ENCODE measurements around the gene SLC35F3. TPM values are rescaled to one million over a fixed set of nuclear protein-coding genes. Genes with fewer than 3 reads are reported as not detected.

The SLC35F3 gene
- total and polyA plus RNA-seq, 2 donors from 2014 or later = 0.41 to 0.66 TPM

DNA sequence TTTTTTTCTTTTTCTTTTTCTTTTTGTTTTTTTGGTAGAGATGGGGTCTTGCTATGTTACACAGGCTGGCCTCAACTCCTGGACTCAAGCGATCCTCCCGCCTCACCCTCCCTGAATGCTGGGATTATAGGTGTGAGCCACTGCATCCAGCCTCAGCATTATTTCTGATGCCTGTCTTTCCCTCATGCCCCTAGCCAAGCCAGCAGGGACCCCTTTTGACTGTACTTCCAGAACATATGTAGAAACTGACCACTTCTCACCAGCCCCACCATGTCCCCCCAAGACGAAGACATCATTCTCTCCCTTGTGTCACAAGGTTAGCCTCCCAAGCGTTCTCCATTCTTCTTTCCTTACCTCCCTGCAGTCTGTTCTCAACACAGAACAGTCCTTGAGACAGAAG, 360.8 kb downstream of the SLC35F3 start:
- TF ChIP-seq, protein P1, sequence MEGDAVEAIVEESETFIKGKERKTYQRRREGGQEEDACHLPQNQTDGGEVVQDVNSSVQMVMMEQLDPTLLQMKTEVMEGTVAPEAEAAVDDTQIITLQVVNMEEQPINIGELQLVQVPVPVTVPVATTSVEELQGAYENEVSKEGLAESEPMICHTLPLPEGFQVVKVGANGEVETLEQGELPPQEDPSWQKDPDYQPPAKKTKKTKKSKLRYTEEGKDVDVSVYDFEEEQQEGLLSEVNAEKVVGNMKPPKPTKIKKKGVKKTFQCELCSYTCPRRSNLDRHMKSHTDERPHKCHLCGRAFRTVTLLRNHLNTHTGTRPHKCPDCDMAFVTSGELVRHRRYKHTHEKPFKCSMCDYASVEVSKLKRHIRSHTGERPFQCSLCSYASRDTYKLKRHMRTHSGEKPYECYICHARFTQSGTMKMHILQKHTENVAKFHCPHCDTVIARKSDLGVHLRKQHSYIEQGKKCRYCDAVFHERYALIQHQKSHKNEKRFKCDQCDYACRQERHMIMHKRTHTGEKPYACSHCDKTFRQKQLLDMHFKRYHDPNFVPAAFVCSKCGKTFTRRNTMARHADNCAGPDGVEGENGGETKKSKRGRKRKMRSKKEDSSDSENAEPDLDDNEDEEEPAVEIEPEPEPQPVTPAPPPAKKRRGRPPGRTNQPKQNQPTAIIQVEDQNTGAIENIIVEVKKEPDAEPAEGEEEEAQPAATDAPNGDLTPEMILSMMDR (IDR thresholded peaks at IDR 0.05; ENCODE audit: borderline replicate concordance, extremely low read depth, insufficient read depth) = no peak
- no peak overlapping the region for H3K9ac ChIP-seq (ENCODE audit: low read length in 3 of 3)
- H3K9me3 ChIP-seq (ENCODE audit: control insufficient read depth in 2 of 3, insufficient read depth in 1 of 3, low read length in 3 of 3) = no peaks in the 10 kb centered on the region
- H3K4me3 ChIP-seq (ENCODE audit: low read length in 3 of 3) = no peak overlapping the region
- intact Hi-C loops (cut with DNase I) = no loop called here
- DNase-seq (no peak), FAIRE-seq (no peak)
- no peaks in the 10 kb centered on the region for H3K4me1 ChIP-seq (ENCODE audit: control insufficient read depth in 2 of 3, insufficient read depth in 2 of 3, low read depth in 1 of 3, low read length in 3 of 3)
- H3K27me3 ChIP-seq (ENCODE audit: control insufficient read depth, insufficient read depth, low read length) = no peaks in the 10 kb centered on the region
- H3K36me3 ChIP-seq (ENCODE audit: control insufficient read depth in 2 of 3, insufficient read depth in 3 of 3, low read length in 3 of 3) = no peaks in the 10 kb centered on the region
- no peak overlapping the region for H3K27ac ChIP-seq (ENCODE audit: low read depth in 2 of 2, low read length in 2 of 2)

DNA sequence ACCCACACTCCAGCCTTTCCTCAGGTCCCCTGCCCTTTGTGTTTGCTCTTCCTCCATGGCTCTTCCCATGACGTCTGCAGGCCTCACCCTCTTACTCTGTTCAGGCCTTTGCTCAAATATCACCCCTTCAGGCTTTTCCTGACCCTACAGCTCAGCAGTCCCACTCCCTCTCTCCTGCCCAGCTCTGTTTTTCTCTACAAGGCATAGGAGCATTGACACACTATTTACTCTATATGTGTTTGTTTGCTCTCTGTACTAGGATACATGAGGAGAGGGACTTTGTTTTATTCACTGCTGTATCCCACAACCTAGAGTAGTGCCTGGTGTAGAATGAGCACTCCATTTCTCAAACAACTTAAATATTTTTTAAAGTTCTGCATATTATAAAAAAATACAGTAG, 361.4 kb downstream of the SLC35F3 start:
- TF ChIP-seq, protein P1 (IDR thresholded peaks at IDR 0.05; ENCODE audit: borderline replicate concordance, extremely low read depth, insufficient read depth) = no peak
- H3K36me3 ChIP-seq (ENCODE audit: control insufficient read depth in 2 of 3, insufficient read depth in 3 of 3, low read length in 3 of 3) = no peaks in the 10 kb centered on the region
- no peak for FAIRE-seq

DNA sequence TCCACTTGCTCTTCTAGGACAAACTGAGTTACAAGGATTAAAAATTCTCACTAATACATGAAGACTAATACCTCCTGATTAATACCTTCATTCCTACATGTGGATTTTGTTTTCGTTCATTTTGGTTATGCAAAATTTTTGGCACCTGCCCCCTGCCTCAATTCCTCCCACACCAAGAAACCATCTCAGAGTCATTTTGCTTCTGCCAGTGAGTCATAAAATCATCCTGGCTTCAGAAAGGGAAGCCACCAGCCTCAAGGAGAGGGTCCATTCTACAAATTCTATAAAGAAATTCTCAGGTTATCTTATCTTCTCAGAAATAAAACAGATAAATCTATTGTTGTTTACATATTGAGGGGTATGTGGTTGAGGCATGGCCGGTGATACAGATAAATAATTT, 365.6 kb downstream of the SLC35F3 start:
- H3K36me3 ChIP-seq (ENCODE audit: control insufficient read depth in 2 of 3, insufficient read depth in 3 of 3, low read length in 3 of 3) = no peaks in the 10 kb centered on the region
- no peaks in the 10 kb centered on the region for H3K27me3 ChIP-seq (ENCODE audit: control insufficient read depth, insufficient read depth, low read length)
- no peak for DNase-seq
- TF ChIP-seq, protein P1 (IDR thresholded peaks at IDR 0.05; ENCODE audit: borderline replicate concordance, extremely low read depth, insufficient read depth) = no peak
- intact Hi-C loops (cut with DNase I) = no loop called here
- no peaks in the 10 kb centered on the region for H3K4me1 ChIP-seq (ENCODE audit: control insufficient read depth in 2 of 3, insufficient read depth in 2 of 3, low read depth in 1 of 3, low read length in 3 of 3)
- no peak for FAIRE-seq
- no peak overlapping the region for H3K4me3 ChIP-seq (ENCODE audit: low read length in 3 of 3)
- H3K9ac ChIP-seq (ENCODE audit: low read length in 3 of 3) = no peak overlapping the region
- H3K27ac ChIP-seq (ENCODE audit: low read depth in 2 of 2, low read length in 2 of 2) = no peak overlapping the region
- no peaks in the 10 kb centered on the region for H3K9me3 ChIP-seq (ENCODE audit: control insufficient read depth in 2 of 3, insufficient read depth in 1 of 3, low read length in 3 of 3)

More for the DNA sequence above, 361.4 kb downstream of the SLC35F3 start:
- no peak for DNase-seq
- intact Hi-C loops (cut with DNase I) = no loop called here
- no peaks in the 10 kb centered on the region for H3K4me1 ChIP-seq (ENCODE audit: control insufficient read depth in 2 of 3, insufficient read depth in 2 of 3, low read depth in 1 of 3, low read length in 3 of 3)
- H3K4me3 ChIP-seq (ENCODE audit: low read length in 3 of 3) = no peak overlapping the region
- H3K9me3 ChIP-seq (ENCODE audit: control insufficient read depth in 2 of 3, insufficient read depth in 1 of 3, low read length in 3 of 3) = no peaks in the 10 kb centered on the region
- no peak overlapping the region for H3K27ac ChIP-seq (ENCODE audit: low read depth in 2 of 2, low read length in 2 of 2)
- H3K27me3 ChIP-seq (ENCODE audit: control insufficient read depth, insufficient read depth, low read length) = no peaks in the 10 kb centered on the region
- H3K9ac ChIP-seq (ENCODE audit: low read length in 3 of 3) = no peak overlapping the region

DNA sequence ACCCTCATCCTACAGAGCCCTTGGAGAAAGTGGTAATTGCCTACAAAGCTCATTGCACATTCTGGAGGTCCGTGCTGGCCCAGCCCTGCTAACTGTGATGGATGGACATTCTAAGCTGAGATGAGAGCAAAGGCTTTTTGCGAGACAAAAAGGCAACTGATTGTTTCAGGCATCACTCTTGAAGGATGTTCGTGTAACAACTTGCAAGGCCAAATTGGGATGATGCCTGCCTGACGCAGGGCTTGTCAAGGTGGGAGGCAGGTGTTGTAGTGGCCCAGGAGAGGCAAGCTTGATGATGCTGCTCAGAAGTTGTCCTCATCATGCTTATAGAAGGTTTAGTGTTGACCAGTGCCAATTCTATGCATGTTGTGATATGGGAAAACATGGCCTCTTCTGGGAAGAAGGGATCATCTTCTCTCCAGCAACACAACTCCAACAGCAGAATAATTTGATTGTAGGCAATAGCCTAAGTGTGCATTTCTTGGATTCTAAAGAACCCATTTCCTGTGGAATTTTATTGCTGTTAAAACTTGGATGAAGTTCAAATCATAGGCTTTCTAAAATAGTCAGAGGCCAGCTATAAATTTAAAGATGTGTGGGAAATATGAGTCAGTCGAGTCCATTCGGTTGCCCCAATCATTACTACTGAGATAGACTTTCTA, 366.2 kb downstream of the SLC35F3 start:
- H3K9me3 ChIP-seq (ENCODE audit: control insufficient read depth in 2 of 3, insufficient read depth in 1 of 3, low read length in 3 of 3) = no peaks in the 10 kb centered on the region
- intact Hi-C loops (cut with DNase I) = no loop called here
- H3K27ac ChIP-seq (ENCODE audit: low read depth in 2 of 2, low read length in 2 of 2) = no peak overlapping the region
- H3K4me1 ChIP-seq (ENCODE audit: control insufficient read depth in 2 of 3, insufficient read depth in 2 of 3, low read depth in 1 of 3, low read length in 3 of 3) = no peaks in the 10 kb centered on the region
- H3K27me3 ChIP-seq (ENCODE audit: control insufficient read depth, insufficient read depth, low read length) = no peaks in the 10 kb centered on the region
- H3K4me3 ChIP-seq (ENCODE audit: low read length in 3 of 3) = no peak overlapping the region
- FAIRE-seq = no peak
- no peaks in the 10 kb centered on the region for H3K36me3 ChIP-seq (ENCODE audit: control insufficient read depth in 2 of 3, insufficient read depth in 3 of 3, low read length in 3 of 3)
- TF ChIP-seq, protein P1 (IDR thresholded peaks at IDR 0.05; ENCODE audit: borderline replicate concordance, extremely low read depth, insufficient read depth) = no peak
- no peak for DNase-seq
- H3K9ac ChIP-seq (ENCODE audit: low read length in 3 of 3) = no peak overlapping the region

Measured in kidney (tissue), 14 donors.